ENCODE data around the gene MCOLN1.
A peak's percentile ranks its signal among the peaks of the same experiment; 100 is the strongest.

The MCOLN1 gene

GRCh38 chr19:7522072-7522922 lies at the start of gene MCOLN1:
Gene MCOLN1 (plus strand): TSS chr19:7522624. CDS start chr19:7522751, 127 bp downstream.
- DNase-seq, result peak; percentile 100

GRCh38 chr19:7475665-7476064 lies 46.8 kb upstream of the MCOLN1 start:
- DNase-seq, result no peak

GRCh38 chr19:7476241-7476640 lies 46.2 kb upstream of the MCOLN1 start:
- no peak for DNase-seq

- DNase-seq, result no peak
Measured at GRCh38 chr19:7476777-7477494, 45.5 kb upstream of the MCOLN1 start.

GRCh38 chr19:7477758-7478157 lies 44.7 kb upstream of the MCOLN1 start:
- no peak for DNase-seq

GRCh38 chr19:7478173-7478842 lies 44.1 kb upstream of the MCOLN1 start:
- DNase-seq, result no peak

- DNase-seq, result no peak
Measured at GRCh38 chr19:7478843-7479227, 43.6 kb upstream of the MCOLN1 start.

- no peak for DNase-seq
Measured at GRCh38 chr19:7480222-7480969, 42.0 kb upstream of the MCOLN1 start.

GRCh38 chr19:7480970-7481255 lies 41.5 kb upstream of the MCOLN1 start:
- DNase-seq, result no peak

- DNase-seq, result no peak
Measured at GRCh38 chr19:7482584-7483439, 39.6 kb upstream of the MCOLN1 start.

- no peak for DNase-seq
Measured at GRCh38 chr19:7483720-7484201, 38.7 kb upstream of the MCOLN1 start.

- DNase-seq, result no peak
Measured at GRCh38 chr19:7486923-7487322, 35.5 kb upstream of the MCOLN1 start.

- DNase-seq, result peak; percentile 90
Measured at GRCh38 chr19:7488736-7489353, 33.6 kb upstream of the MCOLN1 start, which contains the start of gene PEX11G. Gene PEX11G (minus strand): TSS chr19:7489035. CDS start chr19:7489010, 25 bp downstream.

- DNase-seq, result no peak
Measured at GRCh38 chr19:7489609-7490044, 32.8 kb upstream of the MCOLN1 start.

GRCh38 chr19:7492142-7492541 lies 30.3 kb upstream of the MCOLN1 start:
- peak; percentile 21 for DNase-seq

- no peak for DNase-seq
Measured at GRCh38 chr19:7492558-7492957, 29.9 kb upstream of the MCOLN1 start.

GRCh38 chr19:7494416-7495098 lies 27.9 kb upstream of the MCOLN1 start:
- DNase-seq, result no peak

- no peak for DNase-seq
Measured at GRCh38 chr19:7497292-7497691, 25.1 kb upstream of the MCOLN1 start.

GRCh38 chr19:7500811-7501450 lies 21.5 kb upstream of the MCOLN1 start:
- peak; percentile 42 for DNase-seq

GRCh38 chr19:7502552-7502951 lies 19.9 kb upstream of the MCOLN1 start:
- DNase-seq, result no peak

Measured in CD4-positive, alpha-beta T cell treated with Interleukin-6 for 4 hours (primary cell).